ENCODE data around the gene PPM1L. TPM values are rescaled to one million over a fixed set of nuclear protein-coding genes. Genes with fewer than 3 reads are reported as not detected.

Gene PPM1L
- polyA plus RNA-seq, 3 donors from 2014 or later = 14.8 to 35.5 (median 20.5) TPM

GRCh38 chr3:160852856-160853255 lies 96.8 kb downstream of the PPM1L start:
- Mint-ChIP-seq H3K4me1 (peaks cover 41 to 75% of the 10 kb centered on the region in 2 donors), H3K36me3 (peaks cover 4 to 12% (median 8%) of the 10 kb centered on the region in 3 donors), H3K27ac (peak overlapping the region in 1 of 6 donors; percentile 38), H3K9me3 (no peaks in the 10 kb centered on the region), H3K4me3 (no peak overlapping the region), H3K27me3 (ENCODE audit: low read depth in 3 of 3) (peaks cover 0 to 2% (median 0%) of the 10 kb centered on the region in 3 donors)
- no peak for DNase-seq

GRCh38 chr3:160856450-160856849 lies 100.4 kb downstream of the PPM1L start:
- H3K27me3 Mint-ChIP-seq (ENCODE audit: low read depth in 3 of 3) = peaks cover 0 to 2% (median 2%) of the 10 kb centered on the region in 3 donors
- H3K4me3 Mint-ChIP-seq = no peak overlapping the region
- no peak overlapping the region for H3K27ac Mint-ChIP-seq
- DNase-seq = no peak
- peaks cover 4 to 8% (median 4%) of the 10 kb centered on the region in 3 donors for H3K36me3 Mint-ChIP-seq
- peaks cover 38 to 66% of the 10 kb centered on the region in 2 donors for H3K4me1 Mint-ChIP-seq
- H3K9me3 Mint-ChIP-seq = no peaks in the 10 kb centered on the region

GRCh38 chr3:160857476-160858119 lies 101.6 kb downstream of the PPM1L start:
- Mint-ChIP-seq H3K36me3 (peaks cover 4 to 8% (median 4%) of the 10 kb centered on the region in 3 donors), H3K9me3 (no peaks in the 10 kb centered on the region), H3K4me1 (peaks cover 45 to 71% of the 10 kb centered on the region in 2 donors), H3K27me3 (ENCODE audit: low read depth in 3 of 3) (peaks cover 0 to 2% (median 2%) of the 10 kb centered on the region in 3 donors), H3K27ac (no peak overlapping the region), H3K4me3 (no peak overlapping the region)
- no peak for DNase-seq

GRCh38 chr3:160860346-160860745 lies 104.3 kb downstream of the PPM1L start:
- H3K4me1 Mint-ChIP-seq = peaks cover 46 to 70% of the 10 kb centered on the region in 2 donors
- no peak overlapping the region for H3K4me3 Mint-ChIP-seq
- no peak for DNase-seq
- H3K36me3 Mint-ChIP-seq = peaks cover 0 to 4% (median 4%) of the 10 kb centered on the region in 3 donors
- H3K9me3 Mint-ChIP-seq = no peaks in the 10 kb centered on the region
- H3K27ac Mint-ChIP-seq = peak overlapping the region in 1 of 6 donors; percentile 50
- peaks cover 0 to 2% (median 2%) of the 10 kb centered on the region in 3 donors for H3K27me3 Mint-ChIP-seq (ENCODE audit: low read depth in 3 of 3)

GRCh38 chr3:160869825-160870224 lies 113.8 kb downstream of the PPM1L start:
- H3K27ac Mint-ChIP-seq = no peak overlapping the region
- H3K36me3 Mint-ChIP-seq = no peaks in the 10 kb centered on the region
- H3K27me3 Mint-ChIP-seq (ENCODE audit: low read depth in 3 of 3) = no peaks in the 10 kb centered on the region
- peaks cover 21 to 60% of the 10 kb centered on the region in 2 donors for H3K4me1 Mint-ChIP-seq
- no peak overlapping the region for H3K4me3 Mint-ChIP-seq
- DNase-seq = no peak
- H3K9me3 Mint-ChIP-seq = no peaks in the 10 kb centered on the region

GRCh38 chr3:160870327-160870726 lies 114.3 kb downstream of the PPM1L start:
- Mint-ChIP-seq H3K9me3 (no peaks in the 10 kb centered on the region), H3K36me3 (no peaks in the 10 kb centered on the region), H3K27me3 (ENCODE audit: low read depth in 3 of 3) (no peaks in the 10 kb centered on the region), H3K27ac (no peak overlapping the region), H3K4me1 (peaks cover 21 to 58% of the 10 kb centered on the region in 2 donors), H3K4me3 (no peak overlapping the region)
- no peak for DNase-seq

GRCh38 chr3:160874736-160875135 lies 118.7 kb downstream of the PPM1L start:
- DNase-seq = no peak
- peak overlapping the region in 1 of 6 donors; percentile 10 for H3K27ac Mint-ChIP-seq
- H3K4me3 Mint-ChIP-seq = no peak overlapping the region
- peaks cover 0 to 5% (median 0%) of the 10 kb centered on the region in 6 donors for H3K9me3 Mint-ChIP-seq
- peaks cover 17 to 47% of the 10 kb centered on the region in 2 donors for H3K4me1 Mint-ChIP-seq
- H3K27me3 Mint-ChIP-seq (ENCODE audit: low read depth in 3 of 3) = no peaks in the 10 kb centered on the region
- no peaks in the 10 kb centered on the region for H3K36me3 Mint-ChIP-seq

- Mint-ChIP-seq H3K27me3 (ENCODE audit: low read depth in 3 of 3) (no peaks in the 10 kb centered on the region), H3K27ac (no peak overlapping the region), H3K9me3 (peaks cover 0 to 5% (median 0%) of the 10 kb centered on the region in 6 donors), H3K4me1 (peaks cover 27 to 50% of the 10 kb centered on the region in 2 donors), H3K4me3 (no peak overlapping the region), H3K36me3 (no peaks in the 10 kb centered on the region)
- no peak for DNase-seq
These were observed 120.6 kb downstream of the PPM1L start for GRCh38 chr3:160876643-160877042.

- H3K36me3 Mint-ChIP-seq = no peaks in the 10 kb centered on the region
- H3K27me3 Mint-ChIP-seq (ENCODE audit: low read depth in 3 of 3) = no peaks in the 10 kb centered on the region
- no peak overlapping the region for H3K4me3 Mint-ChIP-seq
- peaks cover 24 to 54% of the 10 kb centered on the region in 2 donors for H3K4me1 Mint-ChIP-seq
- peaks cover 0 to 5% (median 0%) of the 10 kb centered on the region in 6 donors for H3K9me3 Mint-ChIP-seq
- peak overlapping the region in 1 of 6 donors; percentile 21 for H3K27ac Mint-ChIP-seq
- DNase-seq = no peak
These were observed 123.8 kb downstream of the PPM1L start for GRCh38 chr3:160879859-160880258.

GRCh38 chr3:160883373-160883772 lies 127.3 kb downstream of the PPM1L start:
- H3K27ac Mint-ChIP-seq = peak overlapping the region in 2 of 6 donors; percentile 0 to 1
- H3K9me3 Mint-ChIP-seq = peaks cover 0 to 2% (median 0%) of the 10 kb centered on the region in 6 donors
- no peak overlapping the region for H3K4me3 Mint-ChIP-seq
- DNase-seq = no peak
- peaks cover 0 to 2% (median 0%) of the 10 kb centered on the region in 3 donors for H3K27me3 Mint-ChIP-seq (ENCODE audit: low read depth in 3 of 3)
- peaks cover 10 to 22% (median 15%) of the 10 kb centered on the region in 3 donors for H3K36me3 Mint-ChIP-seq
- H3K4me1 Mint-ChIP-seq = peaks cover 27 to 66% of the 10 kb centered on the region in 2 donors

- DNase-seq = no peak
- Mint-ChIP-seq H3K4me3 (no peak overlapping the region), H3K27me3 (ENCODE audit: low read depth in 3 of 3) (peaks cover 0 to 2% (median 0%) of the 10 kb centered on the region in 3 donors), H3K27ac (no peak overlapping the region), H3K4me1 (peaks cover 14 to 52% of the 10 kb centered on the region in 2 donors), H3K9me3 (peaks cover 0 to 4% (median 0%) of the 10 kb centered on the region in 6 donors), H3K36me3 (peaks cover 10 to 22% (median 22%) of the 10 kb centered on the region in 3 donors)
These were observed 129.8 kb downstream of the PPM1L start for GRCh38 chr3:160885791-160886286.

- Mint-ChIP-seq H3K27me3 (ENCODE audit: low read depth in 3 of 3) (peaks cover 0 to 2% (median 0%) of the 10 kb centered on the region in 3 donors), H3K36me3 (peaks cover 10 to 22% (median 22%) of the 10 kb centered on the region in 3 donors), H3K9me3 (peaks cover 0 to 4% (median 0%) of the 10 kb centered on the region in 6 donors), H3K27ac (peak overlapping the region in 1 of 6 donors; percentile 14), H3K4me1 (peaks cover 13 to 47% of the 10 kb centered on the region in 2 donors), H3K4me3 (no peak overlapping the region)
- no peak for DNase-seq
These were observed 130.4 kb downstream of the PPM1L start for GRCh38 chr3:160886421-160886820.

- Mint-ChIP-seq H3K9me3 (peaks cover 0 to 2% (median 0%) of the 10 kb centered on the region in 6 donors), H3K27me3 (ENCODE audit: low read depth in 3 of 3) (peaks cover 0 to 2% (median 0%) of the 10 kb centered on the region in 3 donors), H3K4me1 (peaks cover 14 to 22% of the 10 kb centered on the region in 2 donors), H3K27ac (peak overlapping the region in 3 of 6 donors; percentile 5 to 66 (median 6)), H3K36me3 (peaks cover 0 to 7% (median 5%) of the 10 kb centered on the region in 3 donors), H3K4me3 (no peak overlapping the region)
- DNase-seq = no peak
These were observed 137.2 kb downstream of the PPM1L start for GRCh38 chr3:160893207-160893606.

GRCh38 chr3:160904691-160905090 lies 148.7 kb downstream of the PPM1L start:
- Mint-ChIP-seq H3K27ac (no peak overlapping the region), H3K9me3 (peaks cover 0 to 8% (median 2%) of the 10 kb centered on the region in 6 donors), H3K36me3 (peaks cover 0 to 4% (median 3%) of the 10 kb centered on the region in 3 donors), H3K27me3 (ENCODE audit: low read depth in 3 of 3) (peaks cover 2 to 4% (median 3%) of the 10 kb centered on the region in 3 donors), H3K4me3 (no peak overlapping the region), H3K4me1 (peaks cover 19 to 45% of the 10 kb centered on the region in 2 donors)
- DNase-seq = no peak

All from immature natural killer cell (primary cell).